ENCODE data around the gene GMPR2.
"Not testable (repeated sequence)": the region's sequence is repeated elsewhere in the genome, so short reads cannot be mapped to it uniquely, and the experiment has no call there.

Gene GMPR2

GRCh38 chr14:24232645-24233537 lies at the start of gene GMPR2:
Gene GMPR2 (plus strand): TSS chr14:24232929. CDS start chr14:24233254, 325 bp downstream.
- peak; percentile 86 for DNase-seq

GRCh38 chr14:24183014-24183481 lies 49.7 kb upstream of the GMPR2 start:
- no peak for DNase-seq

- DNase-seq: no peak
These were observed 48.4 kb upstream of the GMPR2 start for GRCh38 chr14:24184104-24184970.

GRCh38 chr14:24185026-24185425 lies 47.7 kb upstream of the GMPR2 start:
- DNase-seq: no peak

- no peak for DNase-seq
These were observed 47.0 kb upstream of the GMPR2 start for GRCh38 chr14:24185741-24186140.

- no peak for DNase-seq
These were observed 45.7 kb upstream of the GMPR2 start for GRCh38 chr14:24186831-24187538.

GRCh38 chr14:24187539-24187915 lies 45.2 kb upstream of the GMPR2 start:
- no peak for DNase-seq

- DNase-seq: peak; percentile 98
These were observed 44.3 kb upstream of the GMPR2 start, which contains the start of gene IPO4 for GRCh38 chr14:24188251-24189058. Gene IPO4 (minus strand): TSS chr14:24188816. CDS start chr14:24188787, 29 bp downstream.

- DNase-seq: no peak
These were observed 43.7 kb upstream of the GMPR2 start for GRCh38 chr14:24189059-24189375.

- no peak for DNase-seq
These were observed 43.3 kb upstream of the GMPR2 start for GRCh38 chr14:24189460-24189859.

GRCh38 chr14:24190416-24190815 lies 42.3 kb upstream of the GMPR2 start:
- no peak for DNase-seq

- no peak for DNase-seq
These were observed 39.8 kb upstream of the GMPR2 start for GRCh38 chr14:24192933-24193332.

- DNase-seq: no peak
These were observed 38.4 kb upstream of the GMPR2 start for GRCh38 chr14:24194186-24194872.

GRCh38 chr14:24194873-24195185 lies 37.9 kb upstream of the GMPR2 start:
- no peak for DNase-seq

- peak; percentile 88 for DNase-seq
These were observed 37.3 kb upstream of the GMPR2 start, which contains the start of gene TM9SF1 for GRCh38 chr14:24195186-24196070. Gene TM9SF1 (minus strand): TSS chr14:24195441. CDS start chr14:24195019, 422 bp downstream.

GRCh38 chr14:24196071-24197055 lies 36.4 kb upstream of the GMPR2 start:
- DNase-seq: peak; percentile 27

- DNase-seq: no peak
These were observed 35.7 kb upstream of the GMPR2 start for GRCh38 chr14:24197056-24197450.

GRCh38 chr14:24198814-24199524 lies 33.8 kb upstream of the GMPR2 start:
- DNase-seq: no peak

GRCh38 chr14:24202538-24202937 lies 30.2 kb upstream of the GMPR2 start:
- not testable (repeated sequence) for DNase-seq

Data from NCI-H82 (cell line).